GM18520 (cell line): ENCODE measurements around the gene KATNIP.
"Not testable (repeated sequence)": the region's sequence is repeated elsewhere in the genome, so short reads cannot be mapped to it uniquely, and the experiment has no call there.

Experiments
- ATAC-seq: cut with Tn5 transposase; IDR thresholded peaks from one replicate; pipeline ENCODE4 v1.9.1; 2021; ENCODE audit not compliant: unreplicated experiment

The KATNIP gene

DNA sequence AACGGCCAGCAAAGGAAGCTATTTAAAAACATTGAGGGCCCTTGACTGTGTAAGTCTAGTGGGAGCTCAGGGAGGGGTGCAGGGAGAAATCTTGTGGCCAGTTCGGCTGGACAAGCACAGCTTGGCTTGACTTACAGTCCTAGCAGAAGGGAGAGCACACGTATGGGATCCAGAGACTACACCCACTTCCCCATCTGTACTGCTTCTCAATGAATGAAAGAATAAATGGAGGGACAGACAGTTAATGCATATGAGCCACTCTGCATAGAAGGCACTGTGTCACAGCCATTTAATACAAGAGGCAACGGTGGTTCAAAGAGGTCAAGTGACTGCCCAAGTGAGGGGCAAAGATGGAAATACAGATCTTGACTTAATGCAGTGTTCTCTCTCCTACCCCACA is 15.7 kb upstream of the KATNIP start:
- no peak for ATAC-seq

DNA sequence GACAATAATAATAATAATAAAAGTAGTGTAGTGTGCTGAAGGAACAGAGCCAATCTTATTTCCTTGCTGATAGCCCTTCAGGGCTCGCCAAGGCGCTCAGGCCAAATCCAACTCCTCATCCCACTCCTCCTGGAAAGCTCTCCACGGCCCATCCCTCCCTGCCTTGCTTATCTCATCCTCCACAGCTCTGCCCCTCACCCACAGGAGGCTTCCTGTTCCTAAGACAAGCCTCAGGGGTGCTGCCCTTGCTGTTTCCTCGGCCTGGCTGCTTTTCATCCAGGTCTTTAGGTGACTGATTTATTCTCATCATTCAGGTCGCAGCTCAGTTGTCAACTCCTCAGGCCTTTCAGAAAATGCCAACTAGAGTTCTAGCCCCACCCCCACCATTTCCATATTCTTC is 11.4 kb upstream of the KATNIP start:
- no peak for ATAC-seq

DNA sequence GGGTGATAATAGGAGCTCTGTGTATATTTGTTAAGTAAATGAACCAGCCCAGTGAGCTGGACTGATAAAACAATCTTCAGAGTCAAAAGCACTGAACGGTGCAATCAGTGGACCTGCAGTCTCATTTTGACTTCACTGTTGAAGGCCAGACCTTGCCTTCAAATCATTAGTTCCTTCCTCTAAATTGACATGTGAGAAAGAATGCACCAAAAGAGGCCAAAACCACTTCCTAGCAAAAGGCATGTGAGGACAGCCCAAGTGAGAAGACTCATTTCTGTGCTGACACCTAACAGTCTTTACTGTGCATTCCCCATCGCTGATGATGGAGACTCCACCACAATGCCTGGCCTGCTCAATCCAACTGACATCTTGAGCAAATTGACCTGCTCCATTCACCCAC is 10.8 kb upstream of the KATNIP start:
- no peak for ATAC-seq

DNA sequence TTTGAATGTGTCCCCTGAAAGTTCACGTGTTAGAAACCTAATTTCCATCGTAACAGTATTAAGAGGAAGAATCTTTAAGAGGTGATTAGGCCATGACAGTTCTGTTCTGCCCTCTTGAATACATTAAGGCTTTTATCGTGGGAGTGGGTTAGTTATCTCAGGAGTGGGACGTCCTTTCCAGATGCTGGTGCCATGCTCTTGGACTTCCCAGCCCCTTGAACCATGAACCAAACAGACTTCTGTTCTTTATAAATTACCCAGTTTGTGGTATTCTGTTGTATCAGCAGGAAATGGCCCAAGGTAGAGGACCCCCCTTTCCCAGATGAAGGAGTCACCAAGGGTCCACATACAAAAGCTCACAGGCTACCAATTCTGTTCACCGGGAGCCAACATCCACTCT is 10.3 kb upstream of the KATNIP start:
- ATAC-seq = no peak

DNA sequence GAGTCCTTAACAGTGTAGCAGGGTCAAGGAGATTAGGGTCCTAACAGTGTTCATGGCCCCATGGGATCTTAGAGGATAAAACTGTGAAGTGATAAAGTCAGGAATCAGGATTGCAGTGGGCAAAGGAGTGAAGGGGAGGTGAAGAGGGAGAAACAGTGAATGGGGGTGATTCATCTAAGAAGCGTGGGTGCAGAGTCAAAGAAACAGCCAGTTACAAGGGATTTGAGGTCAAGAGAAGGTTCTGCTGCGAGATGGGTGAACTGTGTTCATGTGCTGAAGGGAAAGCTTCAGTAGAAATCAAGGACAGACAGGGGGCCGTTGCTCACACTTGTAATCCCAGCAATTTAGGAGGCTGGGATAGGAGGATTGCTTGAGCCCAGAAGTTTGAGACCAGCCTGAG is 6.1 kb upstream of the KATNIP start:
- ATAC-seq = no peak

DNA sequence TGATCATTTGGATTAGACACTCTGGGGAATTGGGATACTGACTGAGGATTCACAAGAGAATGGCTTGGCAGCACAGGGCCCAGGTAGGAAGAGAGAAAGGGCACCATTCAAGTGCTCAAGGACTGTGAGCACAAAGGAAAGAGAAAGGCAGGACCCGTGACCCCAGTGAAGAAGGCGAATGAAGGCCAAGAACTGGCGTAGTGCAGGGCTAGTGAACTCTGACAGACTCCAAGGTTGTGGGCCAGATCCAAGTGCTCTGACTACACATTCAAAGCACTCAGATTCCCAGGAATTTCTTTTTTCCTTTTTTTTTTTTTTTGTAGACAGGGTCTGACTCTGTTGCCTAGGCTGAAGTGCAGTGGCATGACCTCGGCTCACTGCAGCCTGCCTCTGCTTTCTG is 5.3 kb upstream of the KATNIP start:
- ATAC-seq = no peak

DNA sequence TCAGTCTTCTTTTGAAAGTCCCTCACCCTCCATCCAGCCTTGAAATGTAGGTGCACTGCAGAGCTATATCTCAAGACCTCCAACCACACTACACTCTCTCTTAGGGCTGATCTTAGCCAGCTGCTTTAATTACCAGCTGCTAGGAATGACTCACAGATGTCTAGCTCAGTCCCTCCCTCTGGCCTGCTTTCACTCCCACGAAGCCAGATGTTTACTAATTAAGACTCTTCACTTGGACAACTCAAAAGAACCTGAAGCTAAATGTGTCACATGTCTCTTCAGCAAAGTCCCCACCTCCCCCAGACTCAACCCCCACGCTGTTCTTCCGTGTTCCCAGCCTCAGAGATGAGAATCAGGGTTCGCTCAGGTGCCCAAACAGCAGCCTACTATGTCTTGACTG is 2.8 kb upstream of the KATNIP start:
- no peak for ATAC-seq

DNA sequence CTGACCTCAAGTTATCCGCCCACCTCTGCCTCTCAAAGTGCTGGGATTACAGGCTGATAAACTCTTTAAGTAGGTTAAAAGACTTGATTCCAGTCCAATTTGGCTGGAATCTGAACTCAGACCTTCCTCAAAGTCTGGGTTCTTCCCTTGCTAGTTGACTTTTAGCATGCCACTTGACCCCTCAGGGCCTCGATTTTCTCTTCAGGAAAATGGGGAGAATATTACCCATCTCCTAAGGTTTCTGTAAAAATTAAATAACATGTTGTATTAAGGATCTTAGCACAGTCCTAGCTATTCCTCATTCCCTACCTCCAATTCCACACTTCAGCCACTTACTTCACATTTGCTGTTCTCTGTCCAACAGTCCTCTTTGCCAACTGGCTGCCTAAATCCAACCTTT is 2.1 kb upstream of the KATNIP start:
- no peak for ATAC-seq

DNA sequence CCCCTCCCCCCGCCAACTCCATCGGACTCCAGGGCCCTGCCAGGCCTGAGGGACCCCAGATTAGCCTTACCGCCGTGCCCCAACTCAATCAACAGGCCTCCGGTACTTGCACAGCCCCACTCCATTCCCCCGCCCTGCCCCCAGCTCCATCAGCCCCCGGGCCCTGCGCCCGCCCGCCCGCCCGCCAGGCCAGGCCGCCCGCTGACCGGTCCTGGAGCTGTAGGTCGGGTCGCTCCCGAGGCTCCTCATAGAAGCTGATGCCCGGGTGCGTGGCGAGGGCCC is 539 bp upstream of the KATNIP start:
- peak; percentile 8 for ATAC-seq

DNA sequence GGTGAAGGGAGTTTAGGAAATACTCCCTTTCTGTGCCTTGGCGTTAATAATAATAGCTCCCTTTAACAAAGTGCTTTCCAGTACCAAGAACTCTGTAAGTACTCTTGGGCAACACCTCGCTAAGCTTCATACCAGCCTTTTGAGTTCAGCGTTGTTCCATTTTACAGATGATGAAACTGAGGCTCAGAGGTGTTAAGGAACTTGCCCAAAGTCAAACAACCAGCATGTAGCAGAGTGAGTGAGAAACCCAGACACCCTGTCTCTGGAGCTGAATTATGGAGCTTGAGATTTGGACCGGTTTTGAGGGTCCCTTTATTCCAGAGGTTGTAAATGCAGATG is 607 bp downstream of the KATNIP start:
- ATAC-seq = no peak

DNA sequence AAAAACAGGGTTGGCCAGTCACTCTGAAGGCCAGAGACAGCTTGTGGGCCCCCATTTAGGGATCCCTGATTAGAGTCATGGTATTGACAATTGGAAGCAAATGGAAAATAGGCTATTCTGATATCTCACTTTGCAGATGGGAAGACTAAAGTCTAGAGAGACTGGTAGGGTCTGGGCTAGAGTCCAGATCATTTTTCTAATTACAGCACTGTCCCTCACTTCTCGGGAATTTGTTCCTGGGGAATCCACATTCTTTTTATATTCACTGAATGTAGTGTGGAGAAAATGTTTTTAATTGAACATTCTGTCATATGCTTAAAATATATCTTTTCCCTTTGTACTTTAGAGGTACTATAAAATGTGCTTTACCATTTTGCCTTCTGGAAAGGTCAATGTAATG is 1.1 kb downstream of the KATNIP start:
- no peak for ATAC-seq

DNA sequence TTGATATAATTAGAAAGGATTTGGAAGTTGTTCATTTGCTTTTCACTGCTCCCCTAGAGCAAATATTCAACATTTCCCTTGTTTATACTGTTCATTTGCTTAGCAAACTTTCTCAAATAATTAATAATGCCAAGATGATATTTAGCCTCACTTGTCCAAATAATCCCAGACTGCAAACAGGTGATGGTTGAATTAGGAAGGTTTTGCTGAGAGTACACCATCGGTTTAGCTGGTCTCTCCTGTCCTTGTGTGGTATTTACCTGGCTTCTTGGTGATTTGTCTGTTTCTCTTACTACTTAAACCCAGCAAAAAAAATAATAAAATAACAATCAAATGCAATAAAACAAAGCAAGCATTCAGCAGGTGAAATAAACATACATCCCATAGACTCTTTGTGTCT is 6.5 kb downstream of the KATNIP start:
- no peak for ATAC-seq

DNA sequence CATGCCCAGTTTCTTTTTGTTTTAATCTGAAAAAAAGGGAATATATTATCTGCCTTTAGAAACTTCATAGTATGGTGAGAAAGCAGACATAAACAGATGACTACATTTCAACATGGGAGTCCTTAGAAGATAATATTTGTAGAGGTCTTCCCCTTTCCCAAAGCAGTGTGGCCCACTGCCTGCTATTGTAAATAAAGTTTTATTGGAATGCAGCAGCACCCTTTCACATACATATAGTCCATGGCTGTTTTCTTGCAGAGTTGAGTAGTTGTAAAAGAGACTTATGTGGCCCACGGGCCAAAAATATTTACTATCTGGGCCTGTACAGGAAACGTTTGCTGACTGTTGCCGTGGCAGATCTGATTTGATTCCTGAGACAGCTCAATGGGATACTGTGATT is 8.5 kb downstream of the KATNIP start:
- no peak for ATAC-seq

DNA sequence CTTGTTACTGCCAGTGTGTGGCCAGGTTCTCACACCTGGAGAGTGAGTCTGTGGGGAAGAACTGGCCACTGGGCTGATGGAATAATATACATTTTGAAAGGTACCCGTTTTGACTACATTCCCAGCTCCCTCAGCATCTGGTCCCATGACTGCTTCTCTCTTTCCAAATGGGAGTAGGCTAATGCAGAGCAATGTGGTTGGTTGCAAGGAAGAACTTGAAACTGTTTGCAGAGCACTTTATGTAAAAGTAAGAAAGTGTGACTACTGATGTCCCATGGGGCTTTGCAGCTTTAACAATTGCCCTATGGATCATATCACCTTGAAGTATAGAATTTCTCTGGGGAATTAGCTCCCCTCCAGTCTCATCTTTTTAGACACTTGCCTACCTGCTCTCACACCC is 9.0 kb downstream of the KATNIP start:
- ATAC-seq = no peak

DNA sequence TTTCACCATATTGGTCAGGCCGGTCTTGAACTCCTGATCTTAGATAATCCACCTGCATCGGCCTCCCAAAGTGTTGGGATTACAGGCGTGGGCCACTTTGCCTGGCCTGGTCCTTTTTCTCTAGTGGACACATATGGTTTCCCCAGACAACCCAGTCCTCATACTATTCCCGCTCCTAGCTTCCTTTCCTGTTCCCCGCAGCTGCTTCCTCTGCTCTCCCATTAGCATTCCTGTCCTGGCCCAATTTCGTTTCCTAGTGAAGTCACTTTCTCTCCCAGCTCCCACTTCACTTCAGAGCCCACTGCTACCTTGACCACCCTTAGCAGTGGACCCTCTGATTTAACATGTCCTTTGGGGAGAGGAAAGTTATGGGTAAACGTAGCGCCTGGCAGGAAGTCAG is 11.3 kb downstream of the KATNIP start:
- ATAC-seq = no peak

DNA sequence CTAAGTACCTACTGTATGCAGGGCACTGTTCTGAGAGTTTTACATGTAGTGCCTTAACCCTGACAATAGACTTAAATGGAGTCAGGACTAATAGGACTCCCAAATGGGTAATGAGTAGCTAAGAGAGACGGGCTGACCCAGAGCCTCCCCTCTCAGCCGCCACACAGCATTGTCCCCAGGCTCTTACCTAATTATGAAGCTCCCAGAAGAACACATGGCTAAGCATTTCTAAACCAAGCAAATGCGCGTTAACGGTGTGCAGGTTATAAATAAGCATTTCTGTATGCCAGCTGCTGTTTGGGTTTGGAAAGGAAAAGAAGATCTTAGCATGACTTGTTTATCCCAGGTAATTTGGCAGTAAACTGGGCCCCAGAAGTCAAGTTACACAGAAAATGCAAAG is 14.3 kb downstream of the KATNIP start:
- no peak for ATAC-seq

DNA sequence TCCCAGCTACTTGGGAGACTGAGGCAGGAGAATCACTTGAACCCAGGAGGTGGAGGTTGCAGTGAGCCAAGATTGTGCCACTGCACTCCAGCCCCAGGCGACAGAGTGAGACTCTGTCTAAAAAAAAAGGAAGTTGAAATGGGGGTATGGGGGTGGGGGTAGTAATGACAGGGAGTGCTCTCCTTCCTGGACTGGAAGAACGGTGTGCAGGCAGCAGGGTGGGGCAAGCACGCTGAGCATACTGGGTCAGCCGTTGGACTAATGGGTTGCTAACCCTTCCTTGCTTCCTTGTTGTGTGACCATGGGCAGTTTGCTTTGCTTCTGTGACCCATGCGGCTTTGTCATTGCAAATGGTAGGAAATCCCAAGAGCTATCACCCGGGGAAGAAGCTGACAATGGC is 16.5 kb downstream of the KATNIP start:
- no peak for ATAC-seq

DNA sequence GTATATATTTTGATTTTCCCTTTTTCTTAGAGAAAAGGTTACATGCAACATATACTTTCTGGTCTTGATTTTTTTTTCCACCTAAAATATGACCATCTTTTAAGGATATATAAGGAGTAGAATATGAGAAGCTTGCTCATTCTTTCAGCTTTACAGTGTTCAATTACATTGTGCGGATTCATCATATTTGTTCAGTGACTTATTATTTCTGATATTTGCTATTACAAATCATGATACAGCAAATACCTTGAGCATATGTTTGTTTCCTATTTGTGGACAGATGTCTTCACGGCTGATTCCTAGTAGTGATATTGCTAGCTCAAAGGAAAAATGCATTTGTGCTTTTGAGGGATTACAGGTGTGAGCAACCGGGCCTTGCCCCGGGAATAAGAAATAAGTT is 18.1 kb downstream of the KATNIP start:
- ATAC-seq = no peak

DNA sequence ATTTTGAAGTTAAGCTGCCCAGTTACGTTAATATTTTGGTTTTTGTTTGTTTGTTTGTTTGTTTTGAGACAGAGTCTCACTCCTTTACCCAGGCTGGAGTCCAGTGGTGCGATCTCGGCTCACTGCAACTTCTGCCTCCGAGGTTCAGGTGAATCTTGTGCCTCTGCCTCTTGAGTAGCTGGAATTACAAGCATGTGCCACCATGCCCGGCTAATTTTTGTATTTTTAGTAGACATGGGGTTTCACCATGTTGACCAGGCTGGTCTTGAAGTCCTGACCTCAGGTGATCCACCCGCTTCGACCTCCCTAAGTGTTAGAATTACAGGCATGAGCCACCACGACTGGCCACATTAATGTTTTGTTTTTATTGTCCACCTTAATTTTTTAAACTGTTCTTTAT is 21.0 kb downstream of the KATNIP start:
- ATAC-seq = not testable (repeated sequence)

DNA sequence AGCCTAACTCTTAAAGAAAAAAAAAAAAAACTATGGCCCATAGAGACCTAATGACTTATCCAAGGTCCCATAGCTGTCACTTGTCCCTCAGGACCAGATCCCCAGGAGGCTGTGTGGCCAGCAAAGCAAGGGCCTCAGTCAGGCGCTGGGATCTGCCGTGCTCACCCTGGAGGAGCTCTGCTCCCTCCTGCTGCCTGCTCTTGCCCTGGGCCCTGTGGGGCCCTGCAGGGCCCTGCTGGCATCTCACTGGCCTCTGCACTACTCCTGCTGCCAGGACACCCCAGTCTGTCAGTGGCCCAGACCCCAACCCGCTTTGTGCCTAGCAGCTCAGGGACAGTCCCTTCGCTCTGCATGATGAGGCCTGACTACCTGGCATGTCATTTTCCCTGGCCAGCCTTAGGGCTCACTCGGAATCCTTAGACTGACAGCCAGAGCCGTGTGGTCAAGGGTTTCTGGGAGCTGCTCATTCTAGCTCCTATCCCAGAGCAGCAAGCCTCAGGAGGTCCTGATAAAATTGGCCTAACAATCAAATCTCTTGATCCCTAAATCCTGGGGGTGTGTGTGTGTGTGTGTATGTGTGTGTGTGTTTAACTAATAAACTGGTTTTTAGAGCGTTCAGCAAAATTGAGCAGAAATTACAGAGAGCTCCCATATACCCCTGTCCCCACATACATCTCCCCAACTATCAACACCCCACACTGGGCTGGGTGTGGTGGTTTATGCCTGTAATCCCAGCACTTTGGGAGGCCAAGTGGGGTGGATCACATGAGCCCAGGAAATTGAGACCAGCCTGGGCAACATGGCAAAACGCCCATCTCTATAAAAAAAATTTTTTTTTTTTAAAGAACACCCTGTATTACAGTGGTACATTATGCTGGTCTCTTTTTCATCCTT is 21.7 kb downstream of the KATNIP start:
- no peak for ATAC-seq

DNA sequence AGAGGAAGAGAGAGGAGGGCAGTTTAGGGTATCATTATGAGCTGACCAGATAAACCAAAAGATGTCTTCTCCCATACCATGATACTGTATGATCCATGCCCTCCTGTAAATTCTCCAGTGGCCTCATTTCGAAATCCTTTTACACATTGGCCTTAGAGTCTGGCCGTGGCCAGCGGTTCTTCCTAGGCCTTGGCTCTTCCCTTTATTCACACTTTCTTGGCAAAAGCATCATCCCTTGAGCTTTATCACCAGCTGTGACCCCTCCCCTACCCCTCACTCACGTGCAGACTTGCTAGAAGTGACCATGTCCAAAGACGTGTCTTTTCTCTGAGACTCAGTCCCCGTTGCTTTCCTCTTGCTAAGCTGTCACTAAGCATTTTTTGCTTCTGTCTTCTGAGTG is 22.8 kb downstream of the KATNIP start:
- no peak for ATAC-seq

DNA sequence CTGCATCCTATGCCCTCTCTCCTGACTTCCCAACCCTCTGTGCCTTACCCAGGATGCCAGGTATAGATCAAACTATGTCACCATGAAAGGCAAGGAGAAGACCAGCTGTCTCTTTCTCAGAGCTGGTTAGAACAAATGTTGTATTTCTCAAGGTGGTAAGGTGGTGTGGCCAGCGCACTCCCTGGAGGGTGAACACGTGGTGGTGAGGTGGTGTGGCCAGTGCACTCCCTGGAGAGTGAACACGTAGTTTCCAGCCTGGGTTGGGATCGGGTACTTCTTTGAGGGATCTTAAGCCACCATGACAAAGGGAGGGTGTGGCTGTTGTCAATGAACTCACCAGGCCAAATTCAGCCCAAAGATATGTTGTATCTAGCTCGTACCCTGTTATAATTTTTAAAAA is 26.8 kb downstream of the KATNIP start:
- no peak for ATAC-seq

DNA sequence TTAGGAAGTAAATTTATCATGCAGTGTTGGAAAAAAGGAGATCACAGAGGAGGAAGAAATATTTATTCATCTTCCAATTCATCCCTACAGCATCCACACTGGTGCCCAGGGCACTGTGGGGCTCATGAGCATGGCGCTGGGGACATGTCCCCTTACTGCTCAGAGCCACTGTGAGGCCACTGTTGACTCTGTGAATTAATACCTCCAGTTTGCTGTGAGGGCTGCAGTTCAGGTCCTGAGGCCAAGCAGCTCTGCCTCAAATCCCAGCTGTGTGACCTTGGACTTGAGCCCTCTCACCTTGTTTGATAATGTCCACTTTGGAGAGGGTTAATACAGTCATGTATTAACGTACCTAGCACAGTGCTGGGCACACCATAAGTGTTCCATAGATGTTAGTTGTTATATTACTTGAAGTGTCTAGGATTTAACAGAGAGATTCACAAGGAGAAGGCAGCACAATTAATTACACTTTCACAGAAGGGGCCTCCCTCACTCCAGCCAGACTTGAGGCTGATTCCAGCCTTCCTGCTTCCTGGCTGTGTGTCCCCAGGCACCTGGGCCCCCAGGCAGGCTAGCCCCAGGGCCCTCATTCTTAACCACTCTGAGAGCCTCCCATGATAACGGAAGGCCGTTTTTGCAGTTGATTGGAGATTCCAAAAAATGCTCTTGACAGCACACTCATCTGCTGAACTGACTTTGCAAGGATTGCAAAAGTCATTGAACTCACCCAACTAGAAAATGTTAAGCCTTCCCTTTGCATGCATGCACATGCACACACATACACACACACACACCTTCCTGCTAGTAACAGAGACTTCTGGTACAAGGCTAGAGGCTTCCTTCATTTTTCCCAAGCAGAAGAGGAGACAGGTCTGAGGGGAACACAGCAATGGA is 29.4 kb downstream of the KATNIP start:
- no peak for ATAC-seq
